Calu3 (cell line): ENCODE data around the gene NUP188. TPM values are rescaled to one million over a fixed set of nuclear protein-coding genes. Genes with fewer than 3 reads are reported as not detected.
"Not testable (repeated sequence)": the region's sequence is repeated elsewhere in the genome, so short reads cannot be mapped to it uniquely, and the experiment has no call there.

Experiments used
- BruUV-seq: library from RNA; stranded (reverse); fragments of 400-500 nt; replicated peaks from 2 replicates; lab custom pipeline; 2021; lab: Mats Ljungman, UMichigan
- CTCF ChIA-PET: fragments of 300-600 bp; sonication (Branson Sonifier 250); formaldehyde crosslinking; loops from one replicate; lab custom pipeline; 2022; ENCODE audit warnings: antibody characterized with exemption; lab: Charles Lee
- DNase-seq: peaks from one replicate; pipeline ENCODE4 v3.0.0; 2022
- H3K27ac Mint-ChIP-seq: one replicate; pipeline ENCODE4 v1.8.0; 2022; ENCODE audit warnings: mixed read lengths; ENCODE audit not compliant: unreplicated experiment
- H3K27me3 Mint-ChIP-seq: one replicate; pipeline ENCODE4 v1.8.0; 2022; ENCODE audit warnings: mixed read lengths; ENCODE audit not compliant: unreplicated experiment
- H3K36me3 Mint-ChIP-seq: one replicate; pipeline ENCODE4 v1.8.0; 2022; ENCODE audit warnings: mild to moderate bottlenecking, moderate library complexity, mixed read lengths; ENCODE audit not compliant: insufficient read depth, unreplicated experiment
- H3K4me1 Mint-ChIP-seq: one replicate; pipeline ENCODE4 v1.8.0; 2022; ENCODE audit warnings: mild to moderate bottlenecking, low read depth, mixed read lengths; ENCODE audit not compliant: unreplicated experiment
- H3K4me3 Mint-ChIP-seq: one replicate; pipeline ENCODE4 v1.8.0; 2022; ENCODE audit warnings: mild to moderate bottlenecking, low read depth, moderate library complexity, mixed read lengths; ENCODE audit not compliant: unreplicated experiment
- H3K9me3 Mint-ChIP-seq: one replicate; pipeline ENCODE4 v1.8.0; 2022; ENCODE audit warnings: low read depth, mixed read lengths; ENCODE audit not compliant: unreplicated experiment
- intact Hi-C: fragments of 100-400 bp; cut with micrococcal nuclease; formaldehyde crosslinking; loops from one replicate; pipeline ENCODE4 v1.10.0; 2022; ENCODE audit not compliant: unreplicated experiment
- total RNA-seq: library from RNA; stranded (reverse); gene quantifications from 2 replicates; pipeline ENCODE4 v1.2.3, GENCODE V29; 2022
- TF ChIP-seq, protein P1 (sequence below): fragments of 200-600 bp; IDR thresholded peaks from one replicate; pipeline ENCODE4 v1.8.0; 2022; ENCODE audit warnings: antibody characterized with exemption; ENCODE audit not compliant: unreplicated experiment

The NUP188 gene
- total RNA-seq, 1 experiment from 2014 or later: 34.3 TPM

DNA sequence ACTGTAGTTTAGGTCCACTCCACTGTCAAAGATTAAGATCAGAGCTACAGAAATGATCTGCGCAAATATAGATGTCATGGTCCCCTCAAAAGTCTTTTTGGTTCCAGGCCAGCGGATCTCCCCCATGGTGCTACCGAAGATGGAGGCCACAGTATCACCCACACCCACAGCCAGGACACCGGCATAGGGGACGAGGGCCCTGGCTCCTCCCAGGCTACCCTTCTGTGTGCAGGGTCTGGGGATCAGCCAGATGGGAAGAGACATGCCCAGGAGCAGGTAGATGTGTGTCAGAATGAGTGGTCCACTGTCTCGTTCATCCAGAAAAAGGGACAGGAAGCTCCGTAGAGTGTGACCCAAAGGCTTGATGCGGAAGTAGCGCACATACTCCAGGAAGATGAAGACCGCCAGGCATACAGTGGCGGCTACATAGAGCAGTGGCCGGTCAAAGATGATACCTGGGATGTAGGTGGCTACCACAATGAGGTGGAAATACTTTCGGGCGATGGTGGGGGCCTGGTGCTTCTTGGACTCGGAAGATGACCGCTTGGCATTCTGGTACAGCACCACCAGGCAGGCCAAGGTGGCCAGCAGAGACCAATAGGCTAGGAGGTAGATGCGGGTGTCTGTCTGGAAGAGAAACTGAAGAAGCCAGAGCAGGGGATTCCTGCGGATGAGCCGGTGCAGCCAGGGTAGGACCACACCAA lies 1.5 kb upstream of the NUP188 start:
- no TSS peak for BruUV-seq
- Mint-ChIP-seq H3K9me3 (no peaks in the 10 kb centered on the region), H3K4me1 (peaks cover 13% of the 10 kb centered on the region), H3K36me3 (peaks cover 32% of the 10 kb centered on the region), H3K27me3 (no peaks in the 10 kb centered on the region), H3K27ac (peak overlapping the region; percentile 9), H3K4me3 (peak overlapping the region; percentile 98)
- TF ChIP-seq, protein P1, sequence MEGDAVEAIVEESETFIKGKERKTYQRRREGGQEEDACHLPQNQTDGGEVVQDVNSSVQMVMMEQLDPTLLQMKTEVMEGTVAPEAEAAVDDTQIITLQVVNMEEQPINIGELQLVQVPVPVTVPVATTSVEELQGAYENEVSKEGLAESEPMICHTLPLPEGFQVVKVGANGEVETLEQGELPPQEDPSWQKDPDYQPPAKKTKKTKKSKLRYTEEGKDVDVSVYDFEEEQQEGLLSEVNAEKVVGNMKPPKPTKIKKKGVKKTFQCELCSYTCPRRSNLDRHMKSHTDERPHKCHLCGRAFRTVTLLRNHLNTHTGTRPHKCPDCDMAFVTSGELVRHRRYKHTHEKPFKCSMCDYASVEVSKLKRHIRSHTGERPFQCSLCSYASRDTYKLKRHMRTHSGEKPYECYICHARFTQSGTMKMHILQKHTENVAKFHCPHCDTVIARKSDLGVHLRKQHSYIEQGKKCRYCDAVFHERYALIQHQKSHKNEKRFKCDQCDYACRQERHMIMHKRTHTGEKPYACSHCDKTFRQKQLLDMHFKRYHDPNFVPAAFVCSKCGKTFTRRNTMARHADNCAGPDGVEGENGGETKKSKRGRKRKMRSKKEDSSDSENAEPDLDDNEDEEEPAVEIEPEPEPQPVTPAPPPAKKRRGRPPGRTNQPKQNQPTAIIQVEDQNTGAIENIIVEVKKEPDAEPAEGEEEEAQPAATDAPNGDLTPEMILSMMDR: no peak
- intact Hi-C loops: no loop called here
- no peak for DNase-seq
- CTCF ChIA-PET: interaction anchor here (0.6 kb wide), 1 partner anchor 278 kb away, joined by 3 read pairs; no protein-coding TSS in a partner anchor

DNA sequence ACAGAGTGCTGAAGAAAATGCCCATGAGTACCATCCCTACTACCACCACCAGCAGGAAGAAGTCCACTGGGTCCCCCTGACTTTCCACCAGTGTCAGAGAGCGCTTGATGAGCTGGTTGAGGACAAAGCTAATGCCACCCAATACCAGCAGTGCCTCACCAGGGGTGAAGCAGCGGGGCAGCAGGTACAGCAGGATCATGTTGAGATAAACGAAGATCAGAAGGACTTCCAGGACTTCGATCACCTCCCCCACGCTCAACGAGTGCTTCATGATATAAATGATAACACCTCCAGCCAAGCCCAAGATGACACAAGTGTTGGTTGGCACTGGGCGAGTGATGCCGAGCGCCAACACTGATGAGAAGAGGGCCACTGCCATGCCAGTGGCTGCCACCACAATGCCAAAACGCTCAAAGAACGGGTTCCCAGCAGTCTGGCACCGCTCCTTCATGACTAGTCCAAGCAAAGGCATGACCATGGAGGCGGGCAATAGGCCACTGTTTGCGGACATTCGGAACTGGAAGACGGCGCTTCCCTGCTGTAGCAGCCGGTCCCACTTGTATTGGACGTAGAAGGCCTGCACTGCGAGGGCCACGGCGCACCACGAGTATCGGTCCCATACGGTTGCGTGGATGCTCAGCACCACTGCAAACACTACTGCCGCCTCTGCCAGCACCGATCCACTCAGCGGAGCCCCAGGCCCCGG lies 775 bp upstream of the NUP188 start:
- H3K36me3 Mint-ChIP-seq: peaks cover 32% of the 10 kb centered on the region
- intact Hi-C loops: no loop called here
- TF ChIP-seq, protein P1: no peak
- peaks cover 13% of the 10 kb centered on the region for H3K4me1 Mint-ChIP-seq
- no peaks in the 10 kb centered on the region for H3K27me3 Mint-ChIP-seq
- peak overlapping the region; percentile 98 for H3K4me3 Mint-ChIP-seq
- no peaks in the 10 kb centered on the region for H3K9me3 Mint-ChIP-seq
- TSS peak; percentile 69 for BruUV-seq
- CTCF ChIA-PET: no interaction called here
- DNase-seq: no peak
- peak overlapping the region; percentile 78 for H3K27ac Mint-ChIP-seq

DNA sequence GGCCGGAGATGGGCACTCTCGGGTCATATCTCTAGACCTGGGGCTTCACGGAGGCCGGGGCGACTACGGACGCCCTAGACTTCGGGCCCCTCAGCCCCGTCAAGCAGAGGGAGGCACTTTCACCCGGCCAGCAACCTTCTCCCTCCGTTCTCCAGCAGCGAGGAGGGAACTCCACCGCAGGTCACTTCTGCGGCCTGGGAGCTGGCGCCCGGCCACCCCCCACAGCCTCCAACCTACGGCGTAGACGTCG lies 297 bp upstream of the NUP188 start:
- peak; percentile 12 for DNase-seq
- TF ChIP-seq, protein P1: no peak
- peak overlapping the region; percentile 78 for H3K27ac Mint-ChIP-seq
- H3K4me1 Mint-ChIP-seq: peaks cover 13% of the 10 kb centered on the region
- intact Hi-C loops: no loop called here
- H3K4me3 Mint-ChIP-seq: peak overlapping the region; percentile 98
- no TSS peak for BruUV-seq
- no peaks in the 10 kb centered on the region for H3K9me3 Mint-ChIP-seq
- no peaks in the 10 kb centered on the region for H3K27me3 Mint-ChIP-seq
- peaks cover 34% of the 10 kb centered on the region for H3K36me3 Mint-ChIP-seq
- CTCF ChIA-PET: no interaction called here

DNA sequence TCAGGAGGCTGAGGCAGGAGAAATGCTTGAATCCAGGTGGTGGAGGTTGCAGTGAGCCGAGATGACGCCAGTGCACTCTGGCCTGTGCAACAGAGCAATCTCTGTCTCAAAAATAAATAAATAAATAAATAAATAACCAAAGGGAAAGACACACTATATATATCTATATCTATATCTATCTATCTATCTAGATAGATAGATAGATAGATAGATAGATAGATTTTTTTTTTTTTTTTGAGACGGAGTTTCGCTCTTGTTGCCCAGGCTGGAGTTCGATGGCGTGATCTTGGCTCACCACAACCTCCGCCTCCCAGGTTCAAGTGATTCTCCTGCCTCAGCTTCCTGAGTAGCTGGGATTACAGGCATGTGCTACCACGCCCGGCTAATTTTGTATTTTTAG lies 13.9 kb downstream of the NUP188 start:
- H3K27me3 Mint-ChIP-seq, H3K4me1 Mint-ChIP-seq, H3K4me3 Mint-ChIP-seq, intact Hi-C loops, BruUV-seq, DNase-seq, H3K27ac Mint-ChIP-seq, CTCF ChIA-PET, H3K9me3 Mint-ChIP-seq: not testable (repeated sequence)
- H3K36me3 Mint-ChIP-seq: peaks cover 11% of the 10 kb centered on the region

DNA sequence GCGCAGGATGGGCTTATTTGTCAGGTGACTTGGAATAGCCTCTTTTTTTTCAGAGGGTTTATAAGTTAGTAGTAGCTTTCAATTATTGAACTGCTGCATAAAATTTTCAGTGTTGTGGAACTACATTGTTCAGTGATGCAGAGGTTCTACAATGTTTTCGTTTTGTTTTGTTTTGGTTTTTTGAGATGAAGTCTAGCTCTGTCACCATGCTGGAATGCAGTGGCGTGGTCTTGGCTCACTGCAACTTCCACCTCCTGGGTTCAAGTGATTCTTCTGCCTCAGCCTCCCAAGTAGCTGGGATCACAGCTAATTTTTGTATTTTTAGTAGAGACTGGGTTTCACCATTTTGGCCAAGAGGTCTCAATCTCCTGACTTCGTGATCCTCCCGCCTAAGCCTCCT lies 22.0 kb downstream of the NUP188 start:
- intact Hi-C loops: no loop called here
- TF ChIP-seq, protein P1: no peak
- Mint-ChIP-seq H3K4me1 (no peaks in the 10 kb centered on the region), H3K27ac (no peak overlapping the region), H3K27me3 (no peaks in the 10 kb centered on the region), H3K4me3 (no peak overlapping the region), H3K9me3 (no peaks in the 10 kb centered on the region), H3K36me3 (peaks cover 19% of the 10 kb centered on the region)
- BruUV-seq: no TSS peak
- CTCF ChIA-PET: no interaction called here
- DNase-seq: no peak
